ENCODE measurements around the gene PEAR1.
A peak's percentile ranks its signal among the peaks of the same experiment; 100 is the strongest.

The PEAR1 gene

DNA sequence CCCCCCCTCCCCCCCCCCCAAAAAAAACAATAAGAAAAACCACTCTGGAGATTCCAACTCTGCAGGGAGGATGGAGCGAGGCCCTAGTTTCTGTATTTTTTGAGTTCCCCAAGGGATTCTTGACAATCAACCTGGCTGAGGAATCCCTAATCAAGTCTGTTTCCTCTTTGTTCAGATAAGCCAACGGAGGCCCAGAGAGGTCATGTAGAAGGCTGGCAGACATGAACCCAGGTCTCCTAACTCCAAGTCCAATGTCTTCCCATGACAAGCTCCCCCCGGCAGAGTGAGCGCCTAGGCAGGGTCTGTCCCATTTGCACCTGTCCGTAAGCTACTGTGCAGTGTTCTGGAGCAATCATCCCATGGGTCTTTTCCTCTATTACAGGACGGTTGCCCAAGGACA, 66.4 kb downstream of the PEAR1 start:
- no peak for DNase-seq (ENCODE audit: low read depth)
- no peak overlapping the region for H3K4me3 ChIP-seq (ENCODE audit: low read depth, low read length)

GRCh38 chr1:156961709-156962108, 68.2 kb downstream of the PEAR1 start:
- no peak for DNase-seq (ENCODE audit: low read depth)
- H3K4me3 ChIP-seq (ENCODE audit: low read depth, low read length), result no peak overlapping the region
- TF ChIP-seq, protein P1, sequence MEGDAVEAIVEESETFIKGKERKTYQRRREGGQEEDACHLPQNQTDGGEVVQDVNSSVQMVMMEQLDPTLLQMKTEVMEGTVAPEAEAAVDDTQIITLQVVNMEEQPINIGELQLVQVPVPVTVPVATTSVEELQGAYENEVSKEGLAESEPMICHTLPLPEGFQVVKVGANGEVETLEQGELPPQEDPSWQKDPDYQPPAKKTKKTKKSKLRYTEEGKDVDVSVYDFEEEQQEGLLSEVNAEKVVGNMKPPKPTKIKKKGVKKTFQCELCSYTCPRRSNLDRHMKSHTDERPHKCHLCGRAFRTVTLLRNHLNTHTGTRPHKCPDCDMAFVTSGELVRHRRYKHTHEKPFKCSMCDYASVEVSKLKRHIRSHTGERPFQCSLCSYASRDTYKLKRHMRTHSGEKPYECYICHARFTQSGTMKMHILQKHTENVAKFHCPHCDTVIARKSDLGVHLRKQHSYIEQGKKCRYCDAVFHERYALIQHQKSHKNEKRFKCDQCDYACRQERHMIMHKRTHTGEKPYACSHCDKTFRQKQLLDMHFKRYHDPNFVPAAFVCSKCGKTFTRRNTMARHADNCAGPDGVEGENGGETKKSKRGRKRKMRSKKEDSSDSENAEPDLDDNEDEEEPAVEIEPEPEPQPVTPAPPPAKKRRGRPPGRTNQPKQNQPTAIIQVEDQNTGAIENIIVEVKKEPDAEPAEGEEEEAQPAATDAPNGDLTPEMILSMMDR (IDR thresholded peaks at IDR 0.05; ENCODE audit: control insufficient read depth, extremely low read depth, insufficient read depth), result 0 out of 2 replicates have a peak, but pooled peaks have one; percentile 19

More for the DNA sequence above, 66.4 kb downstream of the PEAR1 start:
- TF ChIP-seq, protein P1 (IDR thresholded peaks at IDR 0.05; ENCODE audit: control insufficient read depth, extremely low read depth, insufficient read depth), result no peak

GRCh38 chr1:156963621-156964020, 70.1 kb downstream of the PEAR1 start:
- H3K4me3 ChIP-seq (ENCODE audit: low read depth, low read length), result no peak overlapping the region
- TF ChIP-seq, protein P1 (IDR thresholded peaks at IDR 0.05; ENCODE audit: control insufficient read depth, extremely low read depth, insufficient read depth), result no peak
- no peak for DNase-seq (ENCODE audit: low read depth)

DNA sequence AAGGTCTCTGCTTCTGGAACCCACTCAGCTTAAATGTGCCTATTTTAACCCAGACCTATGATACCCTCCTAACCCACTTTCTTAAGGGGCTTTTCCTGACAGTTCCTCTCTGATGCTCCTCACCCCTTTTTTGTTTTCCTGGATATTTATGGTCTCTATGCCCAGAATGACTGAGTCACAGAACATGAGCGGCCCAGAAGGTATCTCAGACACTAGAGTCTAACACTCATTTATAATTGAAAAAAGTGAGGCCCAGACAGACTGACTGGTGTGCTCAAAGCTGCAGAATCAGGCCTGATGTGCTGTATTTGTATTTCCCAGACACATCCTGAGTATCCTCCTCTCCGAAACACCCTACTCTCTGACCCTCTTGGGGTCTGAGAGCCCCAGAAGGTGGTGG, 70.9 kb downstream of the PEAR1 start:
- TF ChIP-seq, protein P1 (IDR thresholded peaks at IDR 0.05; ENCODE audit: control insufficient read depth, extremely low read depth, insufficient read depth), result no peak
- DNase-seq (ENCODE audit: low read depth), result no peak
- no peak overlapping the region for H3K4me3 ChIP-seq (ENCODE audit: low read depth, low read length)
